GM19438 (cell line): Measurements from ENCODE around the gene RAET1L.
"Not testable (repeated sequence)": the region's sequence is repeated elsewhere in the genome, so short reads cannot be mapped to it uniquely, and the experiment has no call there.

Experiments
- ATAC-seq: cut with Tn5 transposase; IDR thresholded peaks from one replicate; pipeline ENCODE4 v1.9.1; 2021; ENCODE audit warnings: low read depth; ENCODE audit not compliant: unreplicated experiment

Gene RAET1L

GRCh38 chr6:150046943-150047342 lies 21.6 kb upstream of the RAET1L start:
- ATAC-seq, result no peak

GRCh38 chr6:150044621-150045145 lies 19.4 kb upstream of the RAET1L start:
- ATAC-seq, result no peak

- no peak for ATAC-seq
These were observed 18.4 kb upstream of the RAET1L start for GRCh38 chr6:150043501-150044412.

- no peak for ATAC-seq
These were observed 17.8 kb upstream of the RAET1L start for GRCh38 chr6:150043096-150043495.

GRCh38 chr6:150038202-150039062 lies 13.1 kb upstream of the RAET1L start:
- no peak for ATAC-seq

GRCh38 chr6:150037526-150038201 lies 12.3 kb upstream of the RAET1L start:
- ATAC-seq, result no peak

- no peak for ATAC-seq
These were observed 10.7 kb upstream of the RAET1L start for GRCh38 chr6:150036081-150036480.

- no peak for ATAC-seq
These were observed 8.0 kb upstream of the RAET1L start for GRCh38 chr6:150033207-150033771.

- ATAC-seq, result no peak
These were observed 7.3 kb upstream of the RAET1L start for GRCh38 chr6:150032598-150032997.

GRCh38 chr6:150030611-150031010 lies 5.3 kb upstream of the RAET1L start:
- ATAC-seq, result no peak

- ATAC-seq, result no peak
These were observed 4.4 kb upstream of the RAET1L start for GRCh38 chr6:150029749-150030148.

- no peak for ATAC-seq
These were observed 3.9 kb upstream of the RAET1L start for GRCh38 chr6:150029276-150029675.

- no peak for ATAC-seq
These were observed 3.5 kb upstream of the RAET1L start for GRCh38 chr6:150028799-150029198.

- no peak for ATAC-seq
These were observed 2.7 kb upstream of the RAET1L start for GRCh38 chr6:150027806-150028565.

- no peak for ATAC-seq
These were observed 1.9 kb upstream of the RAET1L start for GRCh38 chr6:150026976-150027805.

- ATAC-seq, result no peak
These were observed 631 bp downstream of the RAET1L start for GRCh38 chr6:150024646-150025155.

- not testable (repeated sequence) for ATAC-seq
These were observed 1.3 kb downstream of the RAET1L start for GRCh38 chr6:150024021-150024420.

GRCh38 chr6:150021870-150022269 lies 3.5 kb downstream of the RAET1L start:
- ATAC-seq, result not testable (repeated sequence)
